ENCODE results near the gene TBC1D4. TPM values are rescaled to one million over a fixed set of nuclear protein-coding genes. Genes with fewer than 3 reads are reported as not detected.

The TBC1D4 gene
- total RNA-seq, 2 experiments from 2014 or later, result 37.4 to 42.0 TPM

GRCh38 chr13:75376792-75377402 is 105.1 kb downstream of the TBC1D4 start:
- H3K4me3 ChIP-seq (ENCODE audit: low read length), result no peak overlapping the region
- H3K27ac Mint-ChIP-seq, result no peak overlapping the region
- ChIA-PET POLR2A (no interaction called here), CTCF (no interaction called here)
- no peaks in the 10 kb centered on the region for H3K27me3 Mint-ChIP-seq
- H3K4me1 ChIP-seq (ENCODE audit: insufficient read depth, low read length), result no peaks in the 10 kb centered on the region
- no peak overlapping the region for H3K27ac ChIP-seq (ENCODE audit: low read depth in 1 of 2, low read length in 2 of 2)
- H3K4me1 Mint-ChIP-seq (ENCODE audit: low read depth), result no peaks in the 10 kb centered on the region
- no peaks in the 10 kb centered on the region for H3K36me3 Mint-ChIP-seq (ENCODE audit: low read depth)
- DNase-seq (no peak), ATAC-seq (ENCODE audit: poor library complexity) (no peak)
- intact Hi-C loops (cut with DNase I, micrococcal nuclease), result no loop called here
- no peaks in the 10 kb centered on the region for H3K27me3 ChIP-seq (ENCODE audit: control insufficient read depth in 1 of 2, insufficient read depth in 2 of 2, low read length in 2 of 2)
- H3K4me3 Mint-ChIP-seq, result no peak overlapping the region
- H3K36me3 ChIP-seq (ENCODE audit: insufficient read depth, low read length), result no peaks in the 10 kb centered on the region
- no peaks in the 10 kb centered on the region for H3K9me3 Mint-ChIP-seq
- no peak for TF ChIP-seq CTCF (IDR thresholded peaks at IDR 0.05)
- no peaks in the 10 kb centered on the region for H3K9me3 ChIP-seq (ENCODE audit: control insufficient read depth in 1 of 2, insufficient read depth in 1 of 2, low read length in 2 of 2)

GRCh38 chr13:75375329-75375728 is 106.6 kb downstream of the TBC1D4 start:
- no peaks in the 10 kb centered on the region for H3K27me3 ChIP-seq (ENCODE audit: control insufficient read depth in 1 of 2, insufficient read depth in 2 of 2, low read length in 2 of 2)
- no peaks in the 10 kb centered on the region for H3K27me3 Mint-ChIP-seq
- H3K36me3 Mint-ChIP-seq (ENCODE audit: low read depth), result no peaks in the 10 kb centered on the region
- no peak overlapping the region for H3K4me3 Mint-ChIP-seq
- H3K9me3 Mint-ChIP-seq, result no peaks in the 10 kb centered on the region
- H3K27ac ChIP-seq (ENCODE audit: low read depth in 1 of 2, low read length in 2 of 2), result no peak overlapping the region
- H3K27ac Mint-ChIP-seq, result no peak overlapping the region
- ChIA-PET POLR2A (interaction anchor here (0.5 kb wide), 1 partner anchor 182 kb away, joined by 3 read pairs; no protein-coding TSS in a partner anchor), CTCF (no interaction called here)
- no peaks in the 10 kb centered on the region for H3K4me1 ChIP-seq (ENCODE audit: insufficient read depth, low read length)
- ATAC-seq (ENCODE audit: poor library complexity) (no peak), DNase-seq (no peak)
- no peaks in the 10 kb centered on the region for H3K4me1 Mint-ChIP-seq (ENCODE audit: low read depth)
- TF ChIP-seq CTCF (IDR thresholded peaks at IDR 0.05), result no peak
- intact Hi-C loops (cut with DNase I, micrococcal nuclease), result no loop called here
- no peaks in the 10 kb centered on the region for H3K9me3 ChIP-seq (ENCODE audit: control insufficient read depth in 1 of 2, insufficient read depth in 1 of 2, low read length in 2 of 2)
- no peak overlapping the region for H3K4me3 ChIP-seq (ENCODE audit: low read length)
- H3K36me3 ChIP-seq (ENCODE audit: insufficient read depth, low read length), result no peaks in the 10 kb centered on the region

GRCh38 chr13:75373988-75374387 is 108.0 kb downstream of the TBC1D4 start:
- Mint-ChIP-seq H3K4me3 (no peak overlapping the region), H3K4me1 (ENCODE audit: low read depth) (no peaks in the 10 kb centered on the region), H3K9me3 (no peaks in the 10 kb centered on the region), H3K36me3 (ENCODE audit: low read depth) (no peaks in the 10 kb centered on the region), H3K27me3 (no peaks in the 10 kb centered on the region), H3K27ac (no peak overlapping the region)
- H3K27me3 ChIP-seq (ENCODE audit: control insufficient read depth in 1 of 2, insufficient read depth in 2 of 2, low read length in 2 of 2), result no peaks in the 10 kb centered on the region
- intact Hi-C loops (cut with DNase I, micrococcal nuclease), result loop anchor here (2.0 to 5.0 kb wide), 3 partner anchors 103 to 1098 kb away; partner anchors contain the start of gene UCHL3 (in 1 of the 2)
- H3K27ac ChIP-seq (ENCODE audit: low read depth in 1 of 2, low read length in 2 of 2), result no peak overlapping the region
- no peak for TF ChIP-seq CTCF (IDR thresholded peaks at IDR 0.05)
- no peak overlapping the region for H3K4me3 ChIP-seq (ENCODE audit: low read length)
- H3K9me3 ChIP-seq (ENCODE audit: control insufficient read depth in 1 of 2, insufficient read depth in 1 of 2, low read length in 2 of 2), result no peaks in the 10 kb centered on the region
- CTCF ChIA-PET, result no interaction called here
- H3K4me1 ChIP-seq (ENCODE audit: insufficient read depth, low read length), result no peaks in the 10 kb centered on the region
- DNase-seq (no peak), ATAC-seq (ENCODE audit: poor library complexity) (no peak)
- POLR2A ChIA-PET, result no interaction called here
- no peaks in the 10 kb centered on the region for H3K36me3 ChIP-seq (ENCODE audit: insufficient read depth, low read length)

Data from CD4-positive, alpha-beta T cell (primary cell).